AG08395 (cell line): ENCODE data around the gene PHF24.

Experiments used
- DNase-seq: peaks from one replicate; pipeline ENCODE4 v3.0.0; 2012; ENCODE audit warnings: mixed read lengths, low spot score

The PHF24 gene

GRCh38 chr9:34983209-34983608, 25.1 kb downstream of the PHF24 start:
- no peak for DNase-seq

GRCh38 chr9:34984049-34984448, 26.0 kb downstream of the PHF24 start:
- peak; percentile 29 for DNase-seq

- DNase-seq: peak; percentile 41
Observed at GRCh38 chr9:34985311-34985899, 27.3 kb downstream of the PHF24 start.

- DNase-seq: no peak
Observed at GRCh38 chr9:34986540-34987047, 28.5 kb downstream of the PHF24 start.

GRCh38 chr9:34987160-34987901, 29.2 kb downstream of the PHF24 start:
- DNase-seq: no peak

- no peak for DNase-seq
Observed at GRCh38 chr9:34988218-34989002, 30.3 kb downstream of the PHF24 start.

- peak; percentile 99 for DNase-seq
Observed at GRCh38 chr9:34989003-34989945, 31.2 kb downstream of the PHF24 start, which contains the start of gene DNAJB5. Gene DNAJB5, plus strand, starts transcription at chr9:34989745. Its CDS starts 886 bp downstream, at chr9:34990631.

- DNase-seq: peak; percentile 48
Observed at GRCh38 chr9:34989946-34990635, 32.0 kb downstream of the PHF24 start.

- DNase-seq: no peak
Observed at GRCh38 chr9:34990908-34991606, 33.0 kb downstream of the PHF24 start.

GRCh38 chr9:34991607-34992375, 33.7 kb downstream of the PHF24 start:
- no peak for DNase-seq

GRCh38 chr9:34992376-34992951, 34.4 kb downstream of the PHF24 start:
- DNase-seq: peak; percentile 72

GRCh38 chr9:34993502-34994259, 35.6 kb downstream of the PHF24 start:
- DNase-seq: peak; percentile 15

- DNase-seq: peak; percentile 69
Observed at GRCh38 chr9:34994260-34994899, 36.3 kb downstream of the PHF24 start.

GRCh38 chr9:34994900-34995669, 37.0 kb downstream of the PHF24 start:
- DNase-seq: peak; percentile 36

GRCh38 chr9:34995670-34996060, 37.6 kb downstream of the PHF24 start:
- DNase-seq: peak; percentile 38

GRCh38 chr9:34996181-34996904, 38.3 kb downstream of the PHF24 start:
- no peak for DNase-seq
